HS-27A (cell line): ENCODE results near the gene SLC66A1.

Experiments used
- DNase-seq: peaks from one replicate; pipeline ENCODE4 v3.0.0-alpha.2; 2012; ENCODE audit warnings: low read depth, missing footprints

Gene SLC66A1

DNA sequence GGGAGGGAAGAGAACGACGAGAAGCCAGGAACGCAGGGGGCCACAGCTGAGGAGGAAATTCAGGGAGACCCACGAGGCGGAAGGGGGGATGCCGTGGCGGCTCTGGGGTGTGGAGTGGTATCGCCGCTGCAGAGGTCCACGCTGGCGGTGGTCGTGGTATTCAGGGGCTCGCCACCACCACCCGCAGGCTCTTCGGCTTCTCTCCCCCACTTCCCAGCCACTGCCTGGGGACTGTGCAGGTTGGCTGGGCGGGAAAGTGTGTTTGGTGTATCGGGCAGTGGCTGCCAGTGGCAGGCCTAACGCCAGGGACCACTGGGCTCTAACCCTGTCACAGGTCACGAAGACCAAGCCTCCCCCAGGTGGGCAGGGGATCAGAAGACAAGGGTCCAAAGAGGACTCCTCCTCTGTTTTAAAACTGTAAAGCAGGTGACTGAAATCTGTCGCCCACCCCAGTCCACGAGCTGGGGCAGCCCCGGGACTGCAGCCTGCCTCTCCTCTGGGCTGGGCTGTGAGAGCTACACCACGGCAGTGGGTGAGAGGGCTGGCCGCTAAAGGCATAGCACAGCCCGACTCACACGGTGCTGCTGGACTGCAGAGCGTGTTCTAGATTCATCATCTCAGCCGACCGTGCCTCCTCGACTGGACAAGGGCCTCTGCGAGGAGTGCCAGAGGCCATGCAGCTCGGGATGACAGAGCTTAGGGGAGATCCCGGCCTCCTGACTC, 30.9 kb downstream of the SLC66A1 start:
- DNase-seq = no peak

DNA sequence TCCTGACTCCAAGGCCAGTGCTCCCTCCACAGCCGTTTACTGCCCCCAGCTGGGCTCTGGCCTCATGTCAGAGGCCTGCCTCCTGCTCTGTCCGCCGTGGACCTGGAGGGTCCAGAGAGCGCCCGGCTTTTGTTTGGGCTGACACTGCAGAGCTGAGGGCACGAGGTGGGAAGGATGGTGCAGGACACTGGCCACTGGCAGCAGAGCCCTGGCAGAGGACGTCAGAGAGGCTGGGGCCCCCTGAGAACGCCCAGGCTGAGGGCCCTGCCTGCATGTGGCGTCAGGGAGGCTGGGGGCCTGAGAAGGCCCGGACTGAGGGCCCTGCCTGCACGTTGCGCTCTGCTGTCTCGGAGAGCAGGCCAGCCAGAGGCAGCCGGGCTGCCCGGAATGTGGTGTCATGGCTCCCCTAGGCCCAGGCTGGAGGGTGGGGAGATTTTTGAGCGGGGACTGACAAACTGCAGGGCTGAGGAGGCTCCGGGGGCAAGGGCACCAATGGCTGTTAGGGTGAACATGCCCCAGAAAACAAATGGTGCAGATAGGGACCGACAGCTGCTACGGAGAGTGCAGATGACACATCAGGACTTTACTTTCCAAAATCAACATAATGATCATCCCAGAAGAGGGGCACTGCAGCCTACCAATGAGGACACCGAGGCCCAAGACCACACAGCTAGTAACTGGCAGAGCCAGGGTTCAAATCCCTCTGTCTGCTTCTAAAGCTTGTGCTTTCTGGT, 31.7 kb downstream of the SLC66A1 start:
- no peak for DNase-seq

DNA sequence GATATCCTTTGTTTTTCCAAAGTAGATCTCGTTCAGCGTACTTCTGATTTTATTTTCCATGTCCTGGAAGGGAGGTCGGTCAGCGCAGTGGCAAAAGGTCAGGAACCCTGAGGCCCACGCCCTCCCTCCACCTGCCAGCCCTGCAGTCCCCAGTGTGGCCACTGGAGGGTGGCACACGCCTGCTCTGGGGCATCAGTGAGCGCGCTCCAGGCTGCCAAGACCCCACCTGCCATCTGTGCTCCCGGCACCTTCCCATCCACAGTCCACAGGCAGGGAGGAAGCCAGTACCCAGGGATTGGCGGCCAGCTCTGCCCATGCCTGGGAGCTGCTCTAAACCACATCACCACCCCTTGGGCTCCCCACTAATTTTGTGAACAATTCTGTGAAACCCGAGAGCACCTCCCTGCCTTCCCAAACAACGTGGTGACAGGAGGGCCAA, 32.3 kb downstream of the SLC66A1 start:
- no peak for DNase-seq

DNA sequence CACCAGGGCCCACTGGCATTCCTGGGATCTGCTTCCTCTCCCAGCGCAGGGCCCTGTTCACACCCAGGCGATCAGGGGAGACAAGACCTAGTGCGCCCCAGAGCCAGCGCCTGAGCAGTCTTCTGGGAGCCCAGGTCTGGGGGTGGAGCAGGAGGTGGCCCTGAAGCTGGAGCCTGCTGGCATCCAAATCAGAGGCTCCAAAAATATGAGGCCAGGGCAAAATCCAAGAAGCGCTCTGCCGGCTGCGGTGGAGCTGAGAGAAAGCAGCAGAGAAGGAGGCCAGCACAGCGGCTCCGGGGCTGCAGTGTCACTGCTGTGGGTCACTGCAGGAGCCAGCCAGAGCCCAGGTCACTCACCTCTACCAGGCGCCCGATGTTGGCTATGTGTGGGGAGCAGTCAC, 32.7 kb downstream of the SLC66A1 start:
- DNase-seq = no peak

DNA sequence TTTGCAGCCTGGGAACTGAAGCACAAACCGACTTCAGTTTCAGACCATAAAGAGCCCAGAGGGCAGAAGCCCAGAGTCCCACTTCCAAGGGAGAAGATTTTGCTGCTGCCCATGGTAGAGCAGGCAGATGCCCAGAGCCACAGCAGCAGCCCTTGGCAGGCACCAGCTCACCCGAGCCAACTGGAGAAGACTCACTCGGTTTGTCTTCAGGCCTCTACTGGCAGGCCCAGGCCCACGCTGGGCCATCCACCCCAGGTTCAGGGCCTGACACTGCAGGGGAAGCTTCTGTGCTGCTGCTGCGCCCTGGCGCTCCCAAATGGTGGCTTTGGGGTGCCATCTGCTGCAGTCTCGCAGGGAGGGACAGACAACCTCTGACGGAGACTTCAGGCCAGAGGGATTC, 33.3 kb downstream of the SLC66A1 start:
- no peak for DNase-seq

DNA sequence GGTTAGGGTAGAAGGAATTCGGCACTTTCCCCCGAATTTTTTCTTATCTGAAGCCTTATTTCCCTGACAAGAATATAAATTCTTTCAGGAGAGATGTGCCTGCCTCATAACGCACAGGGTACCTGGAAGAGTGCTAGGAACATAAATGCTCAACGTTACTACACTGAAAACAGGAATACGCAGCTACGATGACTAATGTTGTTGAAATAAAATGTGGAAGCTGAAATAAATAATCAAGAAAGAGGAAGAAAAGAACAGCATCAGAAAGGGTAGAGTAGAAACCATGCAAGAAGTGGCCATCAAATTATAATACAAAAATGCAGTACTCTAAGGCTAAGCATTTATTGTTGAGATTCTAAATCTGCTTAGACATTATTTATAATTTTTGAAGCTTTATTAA, 33.9 kb downstream of the SLC66A1 start:
- no peak for DNase-seq

DNA sequence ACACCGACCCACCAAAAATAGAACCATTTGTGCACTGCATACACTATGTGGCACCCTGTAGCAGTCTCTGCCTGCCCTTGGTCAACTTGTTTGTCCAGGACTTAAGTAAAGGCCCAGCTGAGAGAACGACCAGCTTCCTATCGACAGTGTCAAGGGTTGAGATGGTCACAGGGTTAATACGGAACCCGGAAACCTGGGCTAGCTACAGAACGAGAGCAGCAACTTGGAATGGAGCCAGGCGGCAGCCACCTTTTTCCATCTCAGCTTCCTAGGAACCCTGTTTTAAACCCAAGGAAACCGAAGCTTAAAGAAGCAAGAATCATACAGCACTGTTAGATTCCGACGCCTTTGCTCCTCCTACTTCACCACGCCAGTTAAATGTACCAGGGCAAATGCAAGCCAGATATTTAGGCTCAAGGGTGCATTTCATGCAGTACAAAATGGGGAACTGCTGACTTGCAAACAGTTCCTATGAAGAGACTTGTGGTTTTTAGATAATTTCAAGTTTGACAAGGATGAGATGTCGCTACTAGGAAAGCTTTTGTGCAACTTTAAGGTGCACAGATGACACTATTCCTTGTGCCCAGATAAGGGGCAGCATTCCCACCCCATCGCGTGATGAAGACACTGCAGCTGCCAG, 35.5 kb downstream of the SLC66A1 start:
- DNase-seq = no peak

DNA sequence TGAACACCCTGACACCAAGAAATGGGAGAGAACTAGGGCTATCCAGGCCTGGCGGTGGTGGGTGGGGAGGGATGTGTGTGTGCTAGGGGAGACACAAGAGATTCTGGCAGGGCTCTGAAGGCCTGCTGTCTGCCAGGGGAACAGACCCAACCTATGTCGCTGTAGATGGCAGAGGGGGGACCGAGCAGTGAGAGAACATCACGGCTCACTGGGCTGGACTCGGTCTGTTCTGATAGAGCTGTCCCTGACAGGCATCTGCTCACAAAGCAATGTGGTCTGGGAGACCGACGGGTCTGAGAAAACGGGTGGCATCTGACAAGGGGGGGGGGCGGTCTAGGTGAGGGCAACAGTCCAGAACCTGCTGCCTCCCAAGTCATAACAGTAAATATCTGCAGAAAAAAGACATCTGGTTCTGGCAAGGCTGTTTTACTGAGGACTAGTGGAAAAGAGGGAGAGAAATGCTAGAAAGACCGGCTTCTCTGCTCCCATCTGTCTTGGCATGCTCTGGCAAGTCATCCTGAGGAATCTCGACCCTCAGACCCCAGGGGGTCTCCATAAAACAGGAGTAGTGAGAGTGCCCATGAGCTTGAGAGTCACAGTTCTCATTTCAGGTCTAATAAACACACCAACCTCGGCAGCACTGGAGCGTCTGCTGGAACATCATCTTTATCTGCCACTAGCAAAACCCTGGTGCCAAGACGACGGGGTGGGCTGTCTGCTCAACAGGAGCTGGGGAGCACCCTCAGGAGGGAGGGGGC, 36.5 kb downstream of the SLC66A1 start:
- DNase-seq = no peak

DNA sequence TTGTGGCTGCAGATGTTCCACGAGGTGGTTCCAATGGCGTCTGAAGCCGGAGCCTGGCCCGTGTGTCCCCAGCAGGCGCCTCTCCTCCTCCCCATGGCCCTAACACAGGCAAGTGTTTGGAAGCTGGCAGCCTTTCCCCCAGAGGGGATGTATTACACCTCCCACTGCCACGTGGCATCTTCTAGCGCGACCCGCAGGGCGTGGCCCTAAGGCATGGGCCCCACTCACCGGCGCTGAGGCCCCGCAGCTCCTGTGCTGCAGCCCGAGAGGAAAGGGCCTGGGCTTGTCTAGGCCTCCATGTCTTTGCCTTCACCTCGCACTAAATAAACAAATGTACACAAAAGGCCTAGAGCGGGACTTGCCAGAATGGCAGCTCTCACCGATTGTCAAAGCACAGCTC, 37.9 kb downstream of the SLC66A1 start:
- DNase-seq = no peak

DNA sequence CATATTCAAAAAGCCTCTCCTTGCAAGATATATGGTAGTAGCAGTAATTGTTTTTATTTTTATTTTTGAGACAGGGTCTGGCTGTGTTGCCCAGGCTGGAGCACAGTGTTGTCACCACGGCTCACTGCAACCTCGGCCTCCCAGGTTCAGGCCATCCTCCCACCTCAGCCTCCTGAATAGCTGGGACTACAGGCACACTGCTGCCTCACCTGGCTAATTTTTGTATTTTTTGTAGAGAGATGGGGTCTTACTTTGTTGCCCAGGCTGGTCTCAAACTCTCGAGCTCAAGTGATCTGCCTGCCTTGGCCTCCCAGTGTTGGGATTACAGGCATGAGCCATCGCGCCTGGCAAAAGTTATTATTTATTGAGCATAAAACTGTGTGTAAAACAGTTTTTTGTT, 38.4 kb downstream of the SLC66A1 start:
- no peak for DNase-seq

DNA sequence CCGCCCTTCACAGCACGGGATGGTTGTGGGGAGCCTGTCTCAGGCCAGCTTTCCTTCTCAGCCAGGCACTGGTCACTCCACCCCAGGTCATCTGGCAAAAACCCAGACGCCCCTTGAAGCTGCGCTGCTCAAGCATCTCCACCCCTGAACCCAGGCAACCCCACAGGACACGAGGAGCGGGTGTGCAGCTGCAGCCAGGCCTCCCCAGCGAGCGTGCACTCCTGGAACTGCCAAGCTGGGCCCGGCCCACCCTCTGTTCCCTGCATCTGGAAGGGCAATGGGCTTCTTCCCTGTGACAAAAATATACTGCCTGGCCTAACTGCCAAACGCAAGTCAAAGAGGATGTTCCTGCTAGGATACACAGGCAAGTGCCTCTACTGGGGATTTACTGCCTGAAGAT, 39.7 kb downstream of the SLC66A1 start:
- DNase-seq = no peak

DNA sequence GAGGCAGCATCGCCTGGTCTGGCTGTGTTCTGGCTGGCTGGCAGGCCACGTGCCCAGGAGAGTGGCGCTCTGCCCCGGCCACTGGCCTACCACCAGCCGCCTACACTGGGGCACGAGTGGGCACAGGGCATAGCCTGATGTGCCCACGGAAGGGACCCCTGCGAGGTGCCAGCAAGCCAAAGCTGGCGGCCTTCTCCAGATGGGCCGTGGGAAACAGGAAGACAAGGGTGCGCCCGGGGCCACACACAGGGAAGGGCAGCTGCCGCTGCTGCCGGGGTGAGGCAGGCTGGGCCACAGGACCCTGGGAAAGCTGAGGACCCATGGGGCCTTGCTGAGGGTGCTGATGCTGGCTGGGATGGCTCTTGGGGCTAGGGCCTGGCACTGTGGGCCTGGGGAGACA, 40.7 kb downstream of the SLC66A1 start:
- no peak for DNase-seq

DNA sequence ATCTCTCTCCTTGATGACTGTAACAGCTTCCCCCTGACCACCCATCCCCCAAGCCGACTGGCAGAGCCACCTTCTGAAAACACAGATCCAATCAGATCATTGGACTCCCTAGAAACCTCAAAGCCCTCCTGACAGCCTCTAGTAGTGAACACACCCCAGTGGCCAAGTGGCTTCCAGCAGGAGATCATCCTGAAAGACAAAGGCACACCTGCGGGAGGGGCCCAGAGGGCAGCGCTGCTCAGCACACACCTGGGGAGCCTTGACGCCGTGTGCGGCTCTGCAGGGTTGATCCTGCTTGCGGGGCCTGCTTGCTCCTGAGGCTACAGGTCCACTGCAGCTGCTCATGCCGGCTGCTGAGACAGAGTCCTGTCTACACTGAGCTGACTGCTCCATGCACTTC, 41.5 kb downstream of the SLC66A1 start:
- no peak for DNase-seq

DNA sequence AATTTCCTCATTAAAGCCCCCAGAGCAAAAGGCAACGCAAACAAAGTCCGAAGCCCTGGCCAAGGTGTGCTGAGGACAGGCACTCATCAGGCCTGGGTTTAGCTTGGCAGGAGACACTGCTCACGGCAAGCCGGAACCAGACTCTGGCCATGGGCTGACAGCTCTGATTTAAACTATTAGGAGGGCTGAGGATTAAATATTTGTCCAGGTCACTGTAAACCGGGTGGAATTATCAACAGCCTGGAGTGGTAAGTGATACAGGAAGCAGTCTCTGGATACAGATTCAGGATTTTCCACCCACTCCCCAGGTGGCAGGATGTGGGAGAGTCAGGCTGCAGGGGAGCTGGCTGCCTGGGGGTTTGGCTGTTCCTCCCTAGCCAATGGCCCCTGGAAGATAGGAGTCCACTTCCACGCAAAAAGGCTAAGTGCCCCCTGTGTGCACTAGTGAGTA, 42.4 kb downstream of the SLC66A1 start:
- DNase-seq = no peak

DNA sequence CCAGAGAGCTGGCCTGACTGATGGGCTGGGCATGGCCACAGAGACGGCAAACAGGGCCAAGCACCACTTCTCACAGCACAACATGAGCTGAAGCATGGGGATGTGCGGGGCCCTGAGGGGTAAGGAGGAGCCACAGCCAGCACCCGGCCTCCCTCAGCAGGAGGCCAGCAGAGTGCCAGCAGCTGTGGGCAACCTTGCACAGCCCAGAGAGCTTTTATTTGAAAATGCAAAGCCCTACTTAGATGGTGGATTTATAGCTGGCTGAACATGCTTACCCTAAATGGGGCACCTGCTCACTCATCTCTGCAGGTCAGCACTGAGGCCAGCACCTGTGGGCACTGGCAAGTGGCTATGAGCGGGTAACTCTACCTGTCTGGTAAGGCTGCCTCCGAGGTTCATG, 44.1 kb downstream of the SLC66A1 start:
- DNase-seq = no peak

DNA sequence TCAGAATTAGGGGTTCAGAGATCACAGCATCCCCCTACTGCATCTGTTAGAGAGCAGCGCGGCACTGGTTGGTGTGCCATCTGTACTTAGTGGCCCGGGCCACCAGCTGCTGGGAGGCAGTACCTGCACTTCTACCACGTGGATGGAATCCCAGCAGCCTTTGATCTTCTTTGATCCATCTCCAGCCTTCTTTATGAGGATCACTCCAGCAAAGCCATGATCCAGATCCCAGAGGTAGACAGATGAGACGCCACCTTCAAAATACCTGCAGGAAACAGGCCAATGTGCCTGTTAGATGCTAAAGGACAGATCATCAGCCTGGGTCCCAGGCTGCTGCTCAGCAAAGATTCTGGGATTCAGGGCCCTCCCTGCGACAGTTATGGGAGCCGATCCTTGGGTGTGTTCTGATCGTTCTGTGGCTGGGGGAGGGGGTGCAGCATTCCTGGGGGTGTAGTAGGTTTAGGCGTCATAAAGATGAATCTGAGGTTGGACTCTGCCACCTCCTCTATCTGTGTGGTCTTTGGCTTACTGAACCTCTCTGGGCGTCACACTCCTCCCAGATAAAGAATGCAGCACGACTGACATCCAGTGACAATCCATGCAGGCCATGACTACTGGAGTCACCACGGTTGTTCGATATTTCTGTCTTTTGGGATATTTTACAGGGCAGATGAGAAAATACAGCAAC, 45.3 kb downstream of the SLC66A1 start:
- no peak for DNase-seq

DNA sequence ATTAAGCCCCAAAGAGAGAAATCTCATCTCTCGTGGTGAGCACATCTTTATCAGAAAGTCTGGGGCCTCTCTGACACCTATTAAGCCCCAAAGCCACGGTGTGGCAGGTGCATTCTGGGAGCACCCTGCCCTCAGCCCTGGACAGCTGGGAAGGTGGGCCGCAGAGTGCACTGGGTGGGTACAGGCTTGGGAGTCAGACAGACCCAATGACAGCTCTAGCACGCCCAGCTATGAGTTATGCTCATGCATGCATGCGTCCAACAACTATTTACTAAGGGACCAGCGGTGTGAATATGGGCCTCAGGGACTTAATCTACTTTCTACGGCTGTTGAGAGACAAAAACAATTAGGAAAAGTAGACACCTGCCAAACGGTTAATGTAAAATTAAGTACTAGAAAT, 46.6 kb downstream of the SLC66A1 start:
- no peak for DNase-seq

DNA sequence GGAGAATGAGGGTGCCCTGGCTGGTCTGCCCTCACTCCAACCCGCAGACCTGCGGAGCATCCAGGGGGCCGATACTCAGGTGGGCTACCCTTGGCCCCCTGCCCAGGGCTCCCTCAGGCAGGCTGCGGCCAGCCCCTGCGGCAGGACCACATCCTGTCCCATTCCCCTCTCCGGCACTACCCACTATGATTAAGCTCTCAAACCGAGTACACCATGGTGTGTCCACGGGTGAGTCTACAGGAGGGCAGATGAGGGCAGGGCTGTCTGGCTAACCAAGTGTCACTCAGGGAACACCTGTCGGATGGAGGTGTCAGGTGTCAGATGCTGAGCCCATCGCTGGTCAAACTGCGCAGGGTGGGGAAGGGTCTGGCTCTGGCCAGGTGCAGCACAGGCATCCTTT, 47.2 kb downstream of the SLC66A1 start:
- no peak for DNase-seq

DNA sequence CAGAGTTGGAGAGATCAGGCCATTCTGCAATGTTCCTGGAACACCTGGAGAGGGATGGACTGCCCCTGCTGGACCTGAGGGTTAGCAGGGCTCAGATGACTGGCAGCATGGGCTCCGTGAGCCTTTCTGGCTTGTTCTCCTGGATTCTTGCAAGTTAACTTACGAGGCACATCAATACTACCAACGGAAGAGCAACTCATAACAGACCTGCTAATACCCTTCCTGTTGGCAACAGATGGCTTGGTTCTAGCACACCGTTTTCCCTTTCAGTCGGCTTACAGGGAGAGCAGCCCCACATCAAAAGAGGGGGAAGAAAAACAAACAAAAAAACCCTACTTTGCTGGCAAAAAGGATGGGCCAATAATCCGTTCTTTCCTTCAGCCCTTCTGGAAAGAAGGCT, 47.9 kb downstream of the SLC66A1 start:
- no peak for DNase-seq

DNA sequence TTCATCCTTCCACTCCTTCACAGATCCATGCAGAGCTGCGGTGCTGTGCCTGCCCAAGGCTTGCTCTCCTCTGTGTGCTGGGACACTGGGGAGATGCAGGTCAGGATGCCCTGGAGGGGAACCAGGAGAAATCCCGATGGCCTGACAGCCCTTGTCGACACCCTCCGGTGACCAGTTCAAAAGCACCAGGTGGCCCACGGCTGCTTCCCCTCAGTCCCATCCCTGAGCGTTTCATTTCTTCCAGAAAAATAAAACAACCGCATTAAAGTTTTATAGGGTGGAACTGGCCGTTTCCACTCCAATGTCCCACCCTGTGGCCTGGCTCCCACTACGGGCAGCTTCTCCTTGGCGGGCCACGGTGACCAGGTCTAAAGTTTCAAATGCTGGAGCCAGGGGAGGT, 48.3 kb downstream of the SLC66A1 start:
- no peak for DNase-seq

DNA sequence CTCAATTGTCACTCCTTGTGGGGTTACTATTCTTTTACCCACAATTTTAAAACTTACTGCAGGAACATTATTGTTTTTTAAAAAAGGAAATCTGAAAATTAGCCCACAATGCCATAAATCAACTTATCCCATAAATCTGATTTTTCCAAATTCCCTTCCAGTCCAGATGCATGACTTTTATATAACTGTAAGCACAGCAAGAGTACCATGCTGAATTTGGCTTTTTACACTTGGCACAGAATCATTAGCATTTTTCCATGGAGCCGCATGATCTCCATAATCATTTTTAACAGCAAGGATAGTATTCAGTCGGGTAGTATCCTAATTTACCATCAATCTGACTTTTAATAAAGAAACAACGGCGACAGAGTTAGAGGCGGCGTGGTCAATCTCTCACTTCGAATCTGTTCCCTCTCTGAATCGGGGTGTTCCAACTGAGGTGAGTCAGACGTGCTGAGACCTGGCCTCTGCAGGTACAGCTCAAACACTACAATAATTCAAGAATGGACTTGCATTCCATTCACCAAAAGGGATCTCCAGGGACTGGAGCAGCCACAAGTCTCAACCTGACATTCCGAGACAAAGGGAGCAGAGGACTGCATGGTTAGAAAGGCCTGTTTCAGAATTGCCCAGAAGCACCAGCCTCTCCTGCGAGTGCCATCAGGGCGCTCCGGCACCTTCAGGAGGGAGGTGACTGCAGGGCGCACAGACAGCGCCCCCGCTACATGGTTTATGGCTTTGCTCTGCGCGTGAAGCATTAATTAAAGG, 48.9 kb downstream of the SLC66A1 start:
- no peak for DNase-seq
